K562 (cell line): ENCODE results near the gene IFT25. TPM values are rescaled to one million over a fixed set of nuclear protein-coding genes. Genes with fewer than 3 reads are reported as not detected.

Experiments used
- CEBPZ ChIP-seq: fragments of 150-350 bp; IDR thresholded peaks from 2 replicates; pipeline ENCODE4 v1.6.1; 2014; ENCODE audit warnings: low read depth, mild to moderate bottlenecking, low read length, borderline replicate concordance
- E2F6 ChIP-seq, 2 experiments: IDR thresholded peaks; 2 replicates each; pipeline ENCODE4 v1.6.1; 2011; ENCODE audit warnings: borderline replicate concordance in 1 of 2, control low read depth in 1 of 2, low read depth in 1 of 2, low read length in 1 of 2, mild to moderate bottlenecking in 1 of 2, mixed read lengths in 1 of 2, moderate library complexity in 1 of 2; ENCODE audit not compliant: insufficient read depth in 1 of 2, insufficient read length in 1 of 2, poor library complexity in 1 of 2, severe bottlenecking in 1 of 2; ENCODE audit errors: extremely low read depth in 1 of 2
- FIP1L1 ChIP-seq: fragments of 200-400 bp; formaldehyde crosslinking; IDR thresholded peaks from 2 replicates; pipeline ENCODE4 v1.6.1; 2018; ENCODE audit warnings: mild to moderate bottlenecking, low read depth, low read length; ENCODE audit not compliant: poor library complexity, severe bottlenecking
- PCBP2 ChIP-seq: fragments of 200-400 bp; formaldehyde crosslinking; IDR thresholded peaks from 2 replicates; pipeline ENCODE4 v1.6.1; 2018; ENCODE audit warnings: low read length, low read depth, mild to moderate bottlenecking, moderate library complexity; ENCODE audit not compliant: poor library complexity, severe bottlenecking
- RREB1 ChIP-seq: fragments of 250-450 bp; sonication (Bioruptor Pico); IDR thresholded peaks from 2 replicates; pipeline ENCODE4 v1.4.0; 2020
- TBP ChIP-seq: optimal IDR thresholded peaks from 2 replicates; pipeline ENCODE3; 2011; ENCODE audit warnings: low read depth, low read length, improper control_type of control experiment
- THRB ChIP-seq: fragments of 450-650 bp; formaldehyde crosslinking; conservative IDR thresholded peaks from 2 replicates; pipeline ENCODE4 v1.4.0; 2022; ENCODE audit warnings: mild to moderate bottlenecking, missing genetic modification characterization
- ZNF175 ChIP-seq: fragments of 200-800 bp; sonication (Bioruptor generic); IDR thresholded peaks from 2 replicates; pipeline ENCODE4 v1.6.1; 2016; ENCODE audit warnings: low read depth, mild to moderate bottlenecking, missing genetic modification characterization, missing compliant biosample characterization
- polyA plus RNA-seq, 8 experiments: library from polyadenylated mRNA; depleted of rRNA in 4 of 8; stranded (reverse) in 5 of 8; unstranded in 3 of 8; fragments of >200 nt; fragmentation: Nextera tagmentation in 2 of 8; fragmentation: Illumina TruSeq in 1 of 8; extraction: Ambion mirVana in 2 of 8; extraction: Trizol in 1 of 8; gene quantifications; 2 replicates each; pipeline versions ENCODE4 v1.2.1 to v1.2.3, GENCODE V29; 2011 to 2014; ENCODE audit warnings: inconsistent platforms in 1 of 8, missing spikeins in 1 of 8
- total RNA-seq, 7 experiments: library from RNA; depleted of rRNA in 6 of 7; stranded (reverse); fragments of >200 nt in 6 of 7; fragmentation: Illumina TruSeq in 2 of 7; extraction: Trizol in 2 of 7; gene quantifications; 2 replicates each; pipeline versions ENCODE4 v1.2.1 to v1.2.3, GENCODE V29; 2011 to 2021; ENCODE audit warnings: low replicate concordance in 1 of 7

IFT25 gene
- total and polyA plus RNA-seq, 9 of the 15 experiments (the other 6 are each of a cell fraction or from before 2014, with no cell fraction given): 93.6 to 209 (median 167) TPM

- TF ChIP-seq RREB1 (CRISPR knock-in tag): peak; percentile 75
- no peak for TF ChIP-seq PCBP2
- peak; percentile 63 to 85 for TF ChIP-seq E2F6 (IDR thresholded peaks at IDR 0.05; ENCODE audit: borderline replicate concordance in 1 of 2, extremely low read depth in 1 of 2, insufficient read depth in 1 of 2, insufficient read length in 1 of 2, low read depth in 1 of 2, low read length in 1 of 2, poor library complexity in 1 of 2, severe bottlenecking in 1 of 2)
- TF ChIP-seq FIP1L1: no peak
- 0 out of 2 replicates have a peak, but pooled peaks have one; percentile 24 for TF ChIP-seq CEBPZ
- TF ChIP-seq TBP: peak; percentile 22
- TF ChIP-seq THRB: no peak
- TF ChIP-seq ZNF175 (CRISPR knock-in tag): no peak
These were observed 55.9 kb downstream of the IFT25 start, which contains the start of gene YIPF1 (continued) for GRCh38 chr1:53889304-53890298.
